ENCODE measurements around the gene RAP1A. TPM values are rescaled to one million over a fixed set of nuclear protein-coding genes. Genes with fewer than 3 reads are reported as not detected.

Gene RAP1A
- total and polyA plus RNA-seq, 2 donors (not counting 3 experiments of a cell fraction or from before 2014, with no cell fraction given) = 17.8 to 56.4 TPM

DNA sequence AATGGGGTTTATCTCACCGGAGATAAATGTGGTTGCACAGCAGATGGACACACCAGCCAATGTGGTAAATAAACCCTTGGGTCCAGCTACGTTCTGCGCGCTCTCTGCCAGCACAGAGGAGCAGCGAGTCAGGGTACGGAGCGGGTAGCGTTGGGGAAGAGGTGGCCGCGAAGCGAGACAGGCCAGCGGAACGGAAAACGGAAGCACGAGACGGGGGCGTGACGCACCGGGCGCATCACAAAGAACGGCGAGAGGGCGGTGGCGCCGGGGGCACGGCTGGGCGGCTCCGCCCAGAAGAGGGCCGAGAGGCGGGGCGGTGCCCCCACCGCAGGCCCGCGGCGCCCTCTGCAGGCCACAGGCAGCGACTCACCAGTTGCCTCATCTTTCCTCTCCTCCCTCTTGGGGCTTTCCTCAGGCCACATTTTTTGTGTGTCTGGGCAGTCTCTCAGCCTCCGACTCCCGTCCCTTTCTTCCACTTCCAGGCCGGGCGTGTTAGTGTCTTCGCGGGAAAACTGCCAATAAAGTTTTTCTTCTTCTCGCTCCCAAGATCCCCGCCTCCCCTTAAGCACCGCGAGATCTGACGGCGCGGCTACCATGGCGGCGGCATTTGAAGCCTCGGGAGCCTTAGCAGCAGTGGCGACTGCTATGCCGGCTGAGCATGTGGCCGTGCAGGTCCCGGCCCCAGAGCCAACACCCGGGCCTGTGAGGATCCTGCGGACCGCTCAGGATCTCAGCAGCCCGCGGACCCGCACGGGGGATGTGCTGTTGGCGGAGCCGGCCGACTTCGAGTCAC lies 135.9 kb downstream of the RAP1A start, which contains the start of gene DDX20:
Gene DDX20 (plus strand): TSS at position 571 of the 793 bp plus-strand sequence. CDS start 24 bp downstream, at position 595.
- H3K9me1 ChIP-seq (replicated peaks; ENCODE audit: control insufficient read depth, extremely low read depth, insufficient read depth, low read length) = no peaks in the 10 kb centered on the region
- peaks cover 24% of the 10 kb centered on the region for H3K4me1 ChIP-seq (ENCODE audit: control insufficient read depth, extremely low read depth, insufficient read depth, low read length)
- dilution Hi-C loops (cut with MboI; ENCODE audit: extremely low pct_ligation_motif_present, low sequenced_read_pairs) = no loop called here
- peaks cover 0 to 6% of the 10 kb centered on the region in 2 experiments for H3K36me3 ChIP-seq (ENCODE audit: control insufficient read depth in 2 of 2, extremely low read depth in 1 of 2, insufficient read depth in 2 of 2, low read length in 2 of 2)
- H3K4me2 ChIP-seq (ENCODE audit: insufficient read depth, low read length) = peak within 1 kb of the TSS; percentile 97
- CTCF ChIA-PET = interaction anchor here (0.9 to 4.4 kb wide), 11 partner anchors 10 to 274 kb away, joined by 3 to 45 read pairs (median 8); partner anchors contain the start of gene INKA2
- H3K27ac ChIP-seq (ENCODE audit: insufficient read depth, low read depth, low read length) = peak within 1 kb of the TSS; percentile 90
- POLR2A ChIA-PET = no interaction called here
- no peaks in the 10 kb centered on the region for H4K20me1 ChIP-seq (replicated peaks; ENCODE audit: control insufficient read depth, extremely low read depth, insufficient read depth, low read length)
- no TSS peak for BruUV-seq (replicated peaks)
- intact Hi-C loops (cut with micrococcal nuclease) = loop anchor here (1.0 to 2.0 kb wide), 7 partner anchors 15 to 306 kb away; partner anchors contain the start of genes ATP5PB, RAP1A and WDR77
- peak within 1 kb of the TSS; percentile 80 to 91 (median 82) for H3K4me3 ChIP-seq (replicated peaks in 1 of 3; ENCODE audit: insufficient read depth in 1 of 3, low read depth in 1 of 3, low read length in 3 of 3)
- TF ChIP-seq, protein P1, sequence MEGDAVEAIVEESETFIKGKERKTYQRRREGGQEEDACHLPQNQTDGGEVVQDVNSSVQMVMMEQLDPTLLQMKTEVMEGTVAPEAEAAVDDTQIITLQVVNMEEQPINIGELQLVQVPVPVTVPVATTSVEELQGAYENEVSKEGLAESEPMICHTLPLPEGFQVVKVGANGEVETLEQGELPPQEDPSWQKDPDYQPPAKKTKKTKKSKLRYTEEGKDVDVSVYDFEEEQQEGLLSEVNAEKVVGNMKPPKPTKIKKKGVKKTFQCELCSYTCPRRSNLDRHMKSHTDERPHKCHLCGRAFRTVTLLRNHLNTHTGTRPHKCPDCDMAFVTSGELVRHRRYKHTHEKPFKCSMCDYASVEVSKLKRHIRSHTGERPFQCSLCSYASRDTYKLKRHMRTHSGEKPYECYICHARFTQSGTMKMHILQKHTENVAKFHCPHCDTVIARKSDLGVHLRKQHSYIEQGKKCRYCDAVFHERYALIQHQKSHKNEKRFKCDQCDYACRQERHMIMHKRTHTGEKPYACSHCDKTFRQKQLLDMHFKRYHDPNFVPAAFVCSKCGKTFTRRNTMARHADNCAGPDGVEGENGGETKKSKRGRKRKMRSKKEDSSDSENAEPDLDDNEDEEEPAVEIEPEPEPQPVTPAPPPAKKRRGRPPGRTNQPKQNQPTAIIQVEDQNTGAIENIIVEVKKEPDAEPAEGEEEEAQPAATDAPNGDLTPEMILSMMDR (IDR thresholded peaks at IDR 0.05; ENCODE audit: extremely low read depth in 1 of 2, insufficient read depth in 1 of 2, low read depth in 1 of 2, low read length in 2 of 2) = peak; percentile 82 to 83
- TF ChIP-seq JUN (IDR thresholded peaks at IDR 0.05; ENCODE audit: borderline replicate concordance, insufficient read depth, insufficient read length, low read depth) (no peak), FOS (IDR thresholded peaks at IDR 0.05; ENCODE audit: borderline replicate concordance, insufficient read depth, low read length) (peak; percentile 3), POLR2AphosphoS5 (IDR thresholded peaks at IDR 0.05; ENCODE audit: insufficient read depth, low read depth, low read length) (peak; percentile 97), POLR2A (IDR thresholded peaks at IDR 0.05; ENCODE audit: low read depth, low read length) (peak; percentile 95)
- TF ChIP-seq, protein P2, sequence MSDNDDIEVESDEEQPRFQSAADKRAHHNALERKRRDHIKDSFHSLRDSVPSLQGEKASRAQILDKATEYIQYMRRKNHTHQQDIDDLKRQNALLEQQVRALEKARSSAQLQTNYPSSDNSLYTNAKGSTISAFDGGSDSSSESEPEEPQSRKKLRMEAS (IDR thresholded peaks at IDR 0.05; ENCODE audit: insufficient read depth, insufficient read length) = peak; percentile 82
- H2AFZ ChIP-seq (ENCODE audit: low read depth, low read length) = peak within 1 kb of the TSS; percentile 68
- H3K79me2 ChIP-seq (ENCODE audit: control insufficient read depth, insufficient read depth, low read length) = peaks cover 35% of the 10 kb centered on the region
- peak; percentile 96 for DNase-seq (ENCODE audit: low read depth, low spot score)
- no peaks in the 10 kb centered on the region for H3K9me3 ChIP-seq (replicated peaks; ENCODE audit: control insufficient read depth, insufficient read depth, low read length)
- H3K9ac ChIP-seq (replicated peaks; ENCODE audit: extremely low read depth, insufficient read depth, low read length) = peak within 1 kb of the TSS; percentile 88
- peak; percentile 87 for FAIRE-seq
- H3K27me3 ChIP-seq (ENCODE audit: control insufficient read depth in 2 of 2, insufficient read depth in 2 of 2, low read length in 2 of 2) = no peaks in the 10 kb centered on the region
